WTC11 (cell line): ENCODE results near the gene PHLDB1. TPM values are rescaled to one million over a fixed set of nuclear protein-coding genes. Genes with fewer than 3 reads are reported as not detected.
"Not testable (repeated sequence)": the region's sequence is repeated elsewhere in the genome, so short reads cannot be mapped to it uniquely, and the experiment has no call there.

ENCODE experiments used
- ATAC-seq: fragments of 200-7000 bp; cut with Tn5 transposase; 2 replicates; pipeline ENCODE4 v1.10.0; 2021; ENCODE audit warnings: mild to moderate bottlenecking, moderate library complexity
- CTCF ChIA-PET: fragments of 300-600 bp; sonication (Branson Sonifier 250); formaldehyde crosslinking; loops from one replicate; lab custom pipeline; 2021; ENCODE audit warnings: antibody characterized with exemption; lab: Charles Lee
- POLR2A ChIA-PET: fragments of 350-600 bp; sonication (Branson Sonifier 250); formaldehyde crosslinking; loops from one replicate; lab custom pipeline; 2021; ENCODE audit warnings: antibody characterized with exemption; lab: Charles Lee
- DNase-seq: peaks from one replicate; pipeline ENCODE4 v3.0.0; 2021; ENCODE audit warnings: low spot score
- H3K27ac Mint-ChIP-seq: 2 replicates; pipeline ENCODE4 v1.8.0; 2021; ENCODE audit warnings: mixed read lengths
- H3K27me3 Mint-ChIP-seq: 2 replicates; pipeline ENCODE4 v1.8.0; 2021; ENCODE audit warnings: low read depth, mild to moderate bottlenecking, moderate library complexity, mixed read lengths
- H3K36me3 Mint-ChIP-seq: 2 replicates; pipeline ENCODE4 v1.8.0; 2021; ENCODE audit warnings: mixed read lengths
- H3K4me1 Mint-ChIP-seq: 2 replicates; pipeline ENCODE4 v1.8.0; 2022; ENCODE audit warnings: mixed read lengths
- H3K4me3 Mint-ChIP-seq: 2 replicates; pipeline ENCODE4 v1.8.0; 2021; ENCODE audit warnings: mild to moderate bottlenecking, moderate library complexity, mixed read lengths
- H3K9me3 Mint-ChIP-seq: 2 replicates; pipeline ENCODE4 v1.8.0; 2021; ENCODE audit warnings: mixed read lengths
- ARID4B ChIP-seq: sonication (generic); formaldehyde crosslinking; IDR thresholded peaks from 2 replicates; pipeline ENCODE4 v1.8.0; 2023; ENCODE audit warnings: missing genetic modification reagents, mild to moderate bottlenecking, borderline replicate concordance
- CREM ChIP-seq: sonication (generic); formaldehyde crosslinking; IDR thresholded peaks from 2 replicates; pipeline ENCODE4 v1.8.1; 2022; ENCODE audit warnings: mild to moderate bottlenecking, missing genetic modification reagents, moderate library complexity
- E2F1 ChIP-seq: sonication (generic); formaldehyde crosslinking; IDR thresholded peaks from 2 replicates; pipeline ENCODE4 v1.8.0; 2022; ENCODE audit warnings: mild to moderate bottlenecking, missing genetic modification reagents
- MLX ChIP-seq: sonication (generic); formaldehyde crosslinking; IDR thresholded peaks from 2 replicates; pipeline ENCODE4 v1.8.1; 2023; ENCODE audit warnings: mild to moderate bottlenecking, missing genetic modification reagents, moderate library complexity
- NR1H2 ChIP-seq: sonication (generic); formaldehyde crosslinking; IDR thresholded peaks from 2 replicates; pipeline ENCODE4 v1.9.0; 2021; ENCODE audit warnings: mild to moderate bottlenecking, moderate library complexity, missing genetic modification reagents
- SMAD3 ChIP-seq: sonication (generic); formaldehyde crosslinking; IDR thresholded peaks from 2 replicates; pipeline ENCODE4 v1.8.0; 2022; ENCODE audit warnings: missing genetic modification reagents, mild to moderate bottlenecking, borderline replicate concordance
- ZNF121 ChIP-seq: sonication (generic); formaldehyde crosslinking; IDR thresholded peaks from 2 replicates; pipeline ENCODE4 v1.8.0; 2023; ENCODE audit warnings: missing genetic modification reagents
- ZNF232 ChIP-seq: sonication (generic); formaldehyde crosslinking; IDR thresholded peaks from 2 replicates; pipeline ENCODE4 v1.8.0; 2022; ENCODE audit warnings: mild to moderate bottlenecking, missing genetic modification reagents
- ZNF317 ChIP-seq: sonication (generic); formaldehyde crosslinking; IDR thresholded peaks from 2 replicates; pipeline ENCODE4 v1.8.1; 2023; ENCODE audit warnings: low read depth, mild to moderate bottlenecking, moderate library complexity, missing genetic modification reagents, borderline replicate concordance
- ZNF423 ChIP-seq: fragments of 250-450 bp; sonication (Bioruptor Pico); IDR thresholded peaks from 2 replicates; pipeline ENCODE4 v2.1.2; 2022; ENCODE audit warnings: mild to moderate bottlenecking, moderate library complexity
- total RNA-seq: library from RNA; stranded (reverse); gene quantifications from 3 replicates; pipeline ENCODE4 v1.2.3, GENCODE V29; 2021

Gene PHLDB1
- total RNA-seq, 1 experiment from 2014 or later = 83.1 TPM

DNA sequence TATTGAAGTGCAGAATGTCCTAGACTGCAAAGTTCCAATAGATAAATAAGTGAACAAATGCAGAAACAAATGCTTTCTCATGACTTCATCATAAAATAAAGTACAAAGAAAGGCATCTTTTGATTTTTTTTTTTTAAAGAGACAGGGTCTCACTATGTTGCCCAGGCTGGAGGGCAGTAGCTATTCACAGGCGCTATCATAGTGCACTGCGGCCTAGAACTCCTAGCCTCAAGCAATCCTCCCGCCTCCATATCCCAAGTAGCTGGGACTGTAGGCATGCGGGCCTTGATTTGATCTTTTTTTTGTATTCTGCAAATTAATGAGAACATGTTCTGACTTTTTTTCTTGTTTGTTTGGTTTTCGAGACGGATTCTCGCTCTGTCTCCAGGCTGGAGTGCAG, 32.8 kb upstream of the PHLDB1 start:
- peak overlapping the region; percentile 48 for H3K4me3 Mint-ChIP-seq
- H3K27ac Mint-ChIP-seq = no peak overlapping the region
- no peak for DNase-seq
- H3K4me1 Mint-ChIP-seq = peaks cover 21% of the 10 kb centered on the region
- no peaks in the 10 kb centered on the region for H3K9me3 Mint-ChIP-seq
- POLR2A ChIA-PET = no interaction called here
- TF ChIP-seq MLX (CRISPR knock-in tag) (no peak), ZNF121 (CRISPR knock-in tag) (peak; percentile 88)
- TF ChIP-seq, all 79 proteins: peak for 1
- no peaks in the 10 kb centered on the region; the same call in 1 of the 2 replicates for H3K36me3 Mint-ChIP-seq
- H3K27me3 Mint-ChIP-seq = no peaks in the 10 kb centered on the region; the same call in 1 of the 2 replicates
- CTCF ChIA-PET = no interaction called here
- no peak for ATAC-seq

DNA sequence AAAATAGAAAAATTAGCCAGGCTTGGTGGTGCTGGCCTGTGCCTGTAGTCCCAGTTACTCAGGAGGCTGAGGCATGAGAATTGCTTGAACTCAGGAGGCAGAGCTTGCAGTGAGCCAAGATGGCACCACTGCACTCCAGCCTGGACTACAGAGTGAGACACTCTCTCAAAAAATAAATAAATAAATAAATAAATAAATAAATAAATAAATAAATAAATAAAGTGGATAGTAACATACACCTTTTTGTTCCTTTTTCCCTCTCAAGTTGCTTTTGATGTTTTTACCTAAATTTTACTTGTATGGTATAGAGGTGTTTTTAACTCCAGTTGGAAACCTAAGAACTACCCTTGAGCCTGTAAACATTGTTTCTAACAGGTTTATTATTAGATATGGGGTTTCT, 29.4 kb upstream of the PHLDB1 start:
- H3K4me3 Mint-ChIP-seq, H3K9me3 Mint-ChIP-seq, ATAC-seq, DNase-seq, H3K27me3 Mint-ChIP-seq, CTCF ChIA-PET, POLR2A ChIA-PET, H3K27ac Mint-ChIP-seq: not testable (repeated sequence)
- Mint-ChIP-seq H3K4me1 (peaks cover 21% of the 10 kb centered on the region), H3K36me3 (peaks cover 12% of the 10 kb centered on the region)

DNA sequence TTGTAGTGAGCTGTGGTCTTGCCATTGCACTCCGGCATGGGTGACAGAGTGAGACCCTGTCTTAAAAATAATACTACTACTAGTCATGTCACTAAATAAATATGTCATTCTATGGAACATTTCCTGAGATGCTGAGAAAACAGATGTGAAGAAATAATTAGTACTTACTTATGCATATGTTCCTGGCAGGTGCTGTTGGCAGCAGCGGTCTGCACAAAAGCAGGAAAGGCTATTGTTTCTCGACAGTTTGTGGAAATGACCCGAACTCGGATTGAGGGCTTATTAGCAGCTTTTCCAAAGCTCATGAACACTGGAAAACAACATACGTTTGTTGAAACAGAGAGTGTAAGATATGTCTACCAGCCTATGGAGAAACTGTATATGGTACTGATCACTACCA, 26.4 kb upstream of the PHLDB1 start:
- H3K27ac Mint-ChIP-seq = no peak overlapping the region
- H3K4me3 Mint-ChIP-seq = no peak overlapping the region
- DNase-seq (no peak), ATAC-seq (no peak)
- POLR2A ChIA-PET = no interaction called here
- no peaks in the 10 kb centered on the region for H3K27me3 Mint-ChIP-seq
- no peak for TF ChIP-seq ARID4B (CRISPR knock-in tag)
- H3K36me3 Mint-ChIP-seq = peaks cover 39% of the 10 kb centered on the region
- CTCF ChIA-PET = no interaction called here
- H3K9me3 Mint-ChIP-seq = no peaks in the 10 kb centered on the region
- no peaks in the 10 kb centered on the region for H3K4me1 Mint-ChIP-seq

GRCh38 chr11:118587952-118588351, 19.5 kb upstream of the PHLDB1 start:
- Mint-ChIP-seq H3K4me3 (no peak overlapping the region), H3K4me1 (no peaks in the 10 kb centered on the region), H3K36me3 (peaks cover 82% of the 10 kb centered on the region), H3K27me3 (no peaks in the 10 kb centered on the region), H3K9me3 (no peaks in the 10 kb centered on the region), H3K27ac (no peak overlapping the region)
- POLR2A ChIA-PET = no interaction called here
- TF ChIP-seq ZNF423 (CRISPR knock-in tag) = no peak
- TF ChIP-seq ZNF232 (CRISPR knock-in tag) = no peak
- no peak for TF ChIP-seq SMAD3 (CRISPR knock-in tag)
- CTCF ChIA-PET = no interaction called here
- ATAC-seq (no peak), DNase-seq (no peak)

DNA sequence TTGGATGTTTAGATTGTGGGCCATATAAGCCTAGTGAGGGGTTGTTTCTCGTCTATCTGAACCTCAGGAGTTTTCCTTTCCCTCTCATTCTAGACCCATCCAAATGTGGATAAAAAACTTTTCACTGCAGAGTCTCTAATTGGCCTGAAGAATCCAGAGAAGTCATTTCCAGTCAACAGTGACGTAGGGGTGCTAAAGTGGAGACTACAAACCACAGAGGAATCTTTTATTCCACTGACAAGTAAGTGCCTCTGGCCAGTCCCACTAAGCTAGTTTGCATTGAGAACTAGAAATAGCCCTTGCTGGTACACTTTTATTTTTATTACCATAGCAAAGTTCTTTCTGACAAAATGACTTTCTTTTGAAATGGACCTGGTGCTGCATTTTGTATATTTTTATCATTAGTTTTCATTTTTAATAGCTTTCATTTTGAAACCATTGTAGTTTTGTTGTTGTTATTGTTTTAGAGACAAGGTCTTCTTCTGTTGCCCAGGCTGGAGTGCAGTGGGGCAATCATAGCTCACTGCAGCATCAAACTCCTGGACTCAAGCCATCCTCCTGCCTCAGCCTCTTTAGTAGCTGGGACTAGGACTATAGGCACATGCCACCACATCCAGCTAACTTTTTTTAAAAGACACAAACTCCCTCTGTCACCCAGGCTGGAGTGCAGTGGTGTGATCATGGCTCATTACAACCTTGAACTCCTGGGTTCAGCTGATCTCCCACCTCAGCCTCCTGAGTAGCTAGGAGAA, 14.6 kb upstream of the PHLDB1 start:
- Mint-ChIP-seq H3K27me3 (no peaks in the 10 kb centered on the region), H3K9me3 (no peaks in the 10 kb centered on the region), H3K4me1 (no peaks in the 10 kb centered on the region), H3K4me3 (no peak overlapping the region), H3K27ac (no peak overlapping the region), H3K36me3 (peaks cover 72% of the 10 kb centered on the region)
- POLR2A ChIA-PET = interaction anchor here (0.7 kb wide), 1 partner anchor 50 kb away, joined by 7 read pairs; no protein-coding TSS in a partner anchor
- TF ChIP-seq ZNF317 (no peak), CREM (CRISPR knock-in tag) (no peak), E2F1 (CRISPR knock-in tag) (no peak), NR1H2 (CRISPR knock-in tag) (no peak)
- ATAC-seq = no peak
- DNase-seq = no peak
- CTCF ChIA-PET = interaction anchor here (0.6 to 3.4 kb wide), 3 partner anchors 17 to 174 kb away, joined by 4 to 110 read pairs (median 39); partner anchors contain the start of gene PHLDB1
